SJSA1 (cell line): ENCODE results near the gene SYCP2L. TPM values are rescaled to one million over a fixed set of nuclear protein-coding genes. Genes with fewer than 3 reads are reported as not detected.
"Not testable (repeated sequence)": the region's sequence is repeated elsewhere in the genome, so short reads cannot be mapped to it uniquely, and the experiment has no call there.

Experiments
- DNase-seq, 2 experiments: peaks; one replicate each; pipeline ENCODE4 v3.0.0-alpha.2; 2015 to 2020; ENCODE audit warnings: low spot score in 2 of 2, low read depth in 1 of 2
- H3K27ac ChIP-seq: fragments of 250-450 bp; sonication (Bioruptor Pico); 2 replicates; pipeline ENCODE4 v1.5.1; 2020; ENCODE audit warnings: mild to moderate bottlenecking, moderate library complexity
- H3K27me3 ChIP-seq: fragments of 250-450 bp; sonication (Bioruptor Pico); replicated peaks from 2 replicates; pipeline ENCODE4 v1.5.1; 2020; ENCODE audit warnings: mild to moderate bottlenecking, moderate library complexity
- H3K36me3 ChIP-seq: fragments of 250-450 bp; sonication (Bioruptor Pico); 2 replicates; pipeline ENCODE4 v1.5.1; 2020; ENCODE audit warnings: mild to moderate bottlenecking
- H3K4me1 ChIP-seq: fragments of 250-450 bp; sonication (Bioruptor Pico); replicated peaks from 2 replicates; pipeline ENCODE4 v1.6.1; 2021; ENCODE audit warnings: mild to moderate bottlenecking
- H3K4me3 ChIP-seq: fragments of 250-450 bp; sonication (Bioruptor Pico); 2 replicates; pipeline ENCODE4 v1.5.1; 2020; ENCODE audit warnings: mild to moderate bottlenecking
- H3K9me3 ChIP-seq: fragments of 250-450 bp; sonication (Bioruptor Pico); replicated peaks from 2 replicates; pipeline ENCODE4 v1.5.1; 2020; ENCODE audit warnings: mild to moderate bottlenecking
- total RNA-seq: library from RNA; depleted of rRNA; stranded (reverse); fragments of >200 nt; shearing (Covaris generic); gene quantifications from 2 replicates; pipeline ENCODE4 v1.2.3, GENCODE V29; 2014

Gene SYCP2L
- total RNA-seq, 1 experiment from 2014 or later, result 1.0 TPM

DNA sequence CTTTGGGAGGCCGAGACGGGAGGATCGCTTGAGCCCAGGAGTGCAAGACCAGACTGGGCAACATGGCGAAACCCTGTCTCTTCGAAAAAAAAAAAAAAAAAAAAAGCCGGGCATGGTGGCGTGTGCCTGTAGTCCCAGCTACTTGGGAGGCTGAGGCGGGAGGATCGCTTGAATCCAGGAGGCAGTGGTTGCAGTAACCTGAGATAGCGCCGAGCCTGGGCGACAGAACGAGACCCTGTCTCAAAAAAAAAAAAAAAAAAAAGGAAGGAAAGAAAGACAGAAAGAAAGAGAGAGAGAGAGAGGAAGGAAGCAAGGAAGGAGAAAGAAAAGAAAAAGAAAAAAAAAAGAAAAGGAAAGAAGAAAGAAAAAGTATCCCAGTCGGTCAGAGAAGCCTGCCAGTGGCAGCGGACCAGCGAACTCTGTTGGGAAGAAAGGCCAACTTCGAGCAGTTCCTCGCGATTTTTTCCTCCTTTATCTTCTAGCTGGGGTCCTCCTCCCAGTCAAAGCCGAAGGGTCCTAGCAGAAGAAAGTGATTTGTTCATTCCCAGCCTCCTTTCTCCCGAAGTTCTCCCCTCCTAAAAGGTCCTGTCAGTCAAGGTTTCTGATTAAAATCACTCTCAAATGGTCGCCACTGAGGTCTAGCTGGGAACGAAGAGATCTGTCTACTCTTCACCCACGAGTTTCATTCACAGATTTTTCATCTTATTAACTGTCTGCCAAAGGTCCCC, 2.4 kb upstream of the SYCP2L start:
- H3K27ac ChIP-seq, result no peak overlapping the region
- no peak for DNase-seq
- H3K27me3 ChIP-seq, result peaks cover 5% of the 10 kb centered on the region
- H3K4me1 ChIP-seq, result no peaks in the 10 kb centered on the region
- H3K9me3 ChIP-seq, result no peaks in the 10 kb centered on the region; the same call in 1 of the 2 replicates
- no peak overlapping the region for H3K4me3 ChIP-seq
- no peaks in the 10 kb centered on the region for H3K36me3 ChIP-seq

DNA sequence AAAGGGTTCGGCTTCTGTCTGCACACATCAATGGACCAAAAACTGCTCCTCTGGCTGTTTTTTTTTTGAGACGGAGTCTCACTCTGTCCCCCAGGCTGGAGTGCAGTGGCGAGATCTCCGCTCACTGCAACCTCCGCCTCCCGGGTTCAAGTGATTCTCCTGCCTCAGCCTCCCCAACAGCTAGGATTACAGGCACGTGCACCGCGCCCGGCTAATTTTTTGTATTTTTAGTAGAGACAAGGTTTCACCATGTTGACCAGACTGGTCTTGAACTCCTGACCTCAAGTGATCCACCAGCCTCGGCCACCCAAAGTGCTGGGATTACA, 524 bp upstream of the SYCP2L start:
- H3K4me3 ChIP-seq, result peak overlapping the region; percentile 41

DNA sequence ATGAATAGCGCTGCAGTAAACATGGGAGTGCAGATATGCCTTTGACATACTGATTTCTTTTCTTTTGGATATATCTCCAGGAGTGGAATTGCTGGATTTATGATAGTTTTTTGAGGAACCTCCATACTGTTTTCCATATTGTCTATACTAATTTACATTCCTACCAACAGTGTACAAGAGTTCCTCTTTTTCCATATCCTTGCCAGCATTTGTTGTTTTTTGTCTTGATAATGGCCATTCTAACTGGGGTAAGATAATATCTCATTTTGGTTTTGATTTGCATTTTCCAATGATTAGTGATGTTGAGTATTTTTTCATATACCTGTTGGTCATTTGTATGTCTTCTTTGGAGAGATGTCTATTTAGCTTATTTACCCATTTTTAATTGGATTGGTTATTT, 3.3 kb downstream of the SYCP2L start:
- Histone ChIP-seq H3K27ac (no peak overlapping the region), H3K27me3 (no peaks in the 10 kb centered on the region), H3K36me3 (no peaks in the 10 kb centered on the region; the same call in 1 of the 2 replicates), H3K4me3 (no peak overlapping the region), H3K4me1 (no peaks in the 10 kb centered on the region), H3K9me3 (no peaks in the 10 kb centered on the region)
- no peak for DNase-seq

More for the DNA sequence above, 524 bp upstream of the SYCP2L start:
- not testable (repeated sequence) for H3K36me3 ChIP-seq, H3K27me3 ChIP-seq, H3K4me1 ChIP-seq, H3K9me3 ChIP-seq, DNase-seq
- 0 out of 2 replicates have a peak overlapping the region, but pooled peaks have one; percentile 0 for H3K27ac ChIP-seq

DNA sequence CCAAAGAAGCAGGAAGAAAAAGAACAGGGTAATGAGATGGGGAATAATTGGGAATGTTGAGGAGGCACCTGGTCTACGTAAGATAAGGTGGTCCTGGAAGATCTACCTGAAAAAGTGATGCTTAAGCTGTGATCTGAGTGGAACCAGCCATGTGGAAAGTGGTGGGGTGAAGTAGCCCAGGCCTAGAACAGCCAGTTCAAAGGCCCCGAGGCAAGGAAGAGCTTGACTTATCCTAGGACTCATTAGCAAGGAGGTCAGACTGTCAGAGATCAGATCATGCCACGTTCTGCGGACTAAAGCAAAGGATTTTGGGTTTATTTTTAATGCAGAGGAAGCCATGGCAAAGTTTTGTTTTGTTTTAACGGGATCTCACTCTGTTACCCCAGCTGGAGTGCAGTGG, 5.1 kb downstream of the SYCP2L start:
- Histone ChIP-seq H3K27me3 (no peaks in the 10 kb centered on the region), H3K4me1 (no peaks in the 10 kb centered on the region), H3K9me3 (no peaks in the 10 kb centered on the region), H3K36me3 (no peaks in the 10 kb centered on the region; the same call in 1 of the 2 replicates), H3K27ac (no peak overlapping the region), H3K4me3 (no peak overlapping the region)
- no peak for DNase-seq

DNA sequence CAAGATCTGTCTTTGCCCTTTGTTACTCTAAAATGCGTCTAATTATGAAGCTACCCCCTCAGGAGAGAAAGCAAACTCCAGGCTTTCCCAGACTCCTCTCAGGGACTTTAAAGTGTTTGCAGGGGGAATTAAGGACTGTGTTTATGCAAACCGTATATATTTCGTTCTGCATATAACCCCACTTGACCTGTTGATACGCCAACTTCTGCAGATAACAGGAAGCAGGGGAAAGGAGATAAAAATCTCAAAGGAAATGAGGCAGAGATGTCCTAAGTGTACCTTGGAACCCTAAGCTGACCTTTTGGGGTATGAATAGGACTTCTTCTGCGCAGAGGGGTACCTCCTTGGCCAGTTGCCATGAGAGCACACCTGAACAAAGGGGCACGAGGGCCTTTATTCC, 8.1 kb downstream of the SYCP2L start:
- no peaks in the 10 kb centered on the region for H3K27me3 ChIP-seq
- no peaks in the 10 kb centered on the region; the same call in 1 of the 2 replicates for H3K36me3 ChIP-seq
- H3K27ac ChIP-seq, result no peak overlapping the region
- no peak for DNase-seq
- no peaks in the 10 kb centered on the region for H3K9me3 ChIP-seq
- H3K4me3 ChIP-seq, result no peak overlapping the region
- H3K4me1 ChIP-seq, result no peaks in the 10 kb centered on the region

DNA sequence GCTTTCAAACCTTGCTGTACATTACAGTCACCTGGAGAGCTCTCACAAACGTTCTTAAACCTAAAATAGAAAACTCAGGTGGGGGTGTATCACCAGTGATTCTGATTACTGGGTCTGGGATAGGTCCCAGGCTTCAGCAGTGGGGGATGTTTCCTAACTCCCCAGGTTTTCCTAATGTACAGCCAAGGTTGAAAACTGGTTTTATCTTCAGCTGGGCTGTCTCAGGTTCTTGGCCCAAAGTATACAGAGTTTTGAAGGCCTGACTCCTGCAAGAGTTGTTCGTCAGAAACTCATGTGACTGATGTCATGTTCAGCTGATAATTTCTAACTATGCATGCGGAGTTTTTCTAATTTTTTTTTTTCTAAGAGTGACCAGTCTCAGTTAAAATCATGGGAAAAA, 9.8 kb downstream of the SYCP2L start:
- H3K27me3 ChIP-seq, result no peaks in the 10 kb centered on the region
- H3K4me3 ChIP-seq, result no peak overlapping the region
- no peaks in the 10 kb centered on the region for H3K9me3 ChIP-seq
- H3K27ac ChIP-seq, result no peak overlapping the region
- no peak for DNase-seq
- no peaks in the 10 kb centered on the region for H3K4me1 ChIP-seq
- no peaks in the 10 kb centered on the region for H3K36me3 ChIP-seq

DNA sequence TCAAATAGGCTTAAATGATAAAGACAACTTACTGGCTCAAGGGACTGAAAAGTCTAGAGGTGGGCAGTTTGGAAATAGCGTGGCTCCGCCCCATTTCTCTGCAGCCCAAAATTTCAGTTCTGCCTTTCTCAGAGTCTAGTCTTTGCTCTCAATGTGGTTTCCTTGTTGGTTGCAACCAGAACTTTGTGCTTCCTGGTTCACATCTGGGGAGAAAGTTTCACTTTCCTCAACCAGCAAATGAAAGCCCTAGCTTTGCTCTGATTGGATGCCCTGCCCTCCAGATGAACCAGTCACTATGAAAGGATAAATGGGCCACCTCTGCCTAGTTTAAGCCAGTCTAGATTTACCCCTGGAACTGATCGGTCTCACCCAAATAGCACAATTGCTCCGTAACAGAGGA, 14.9 kb downstream of the SYCP2L start:
- Histone ChIP-seq H3K27me3 (no peaks in the 10 kb centered on the region), H3K36me3 (no peaks in the 10 kb centered on the region), H3K4me3 (no peak overlapping the region), H3K9me3 (no peaks in the 10 kb centered on the region), H3K27ac (no peak overlapping the region), H3K4me1 (no peaks in the 10 kb centered on the region)
- DNase-seq, result no peak

DNA sequence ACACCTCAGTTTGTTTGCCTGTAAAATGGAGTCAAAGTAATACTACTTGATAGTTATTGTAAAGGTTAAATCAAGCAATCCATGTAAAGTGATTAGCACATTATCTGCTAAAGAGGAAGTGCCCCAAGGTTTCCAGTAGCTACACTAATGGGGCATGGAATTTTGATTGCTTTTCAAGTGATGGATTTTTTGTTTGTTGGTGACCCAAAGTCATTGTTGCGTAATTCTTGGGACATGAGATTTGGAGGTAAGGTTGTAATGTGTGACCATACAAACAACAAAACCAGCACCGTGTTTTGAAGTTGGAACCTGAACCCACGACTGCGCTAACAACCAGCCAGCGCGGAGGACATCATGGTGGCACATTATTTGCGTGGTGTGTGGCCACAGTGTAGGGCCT, 17.2 kb downstream of the SYCP2L start:
- DNase-seq, result no peak
- no peak overlapping the region for H3K4me3 ChIP-seq

DNA sequence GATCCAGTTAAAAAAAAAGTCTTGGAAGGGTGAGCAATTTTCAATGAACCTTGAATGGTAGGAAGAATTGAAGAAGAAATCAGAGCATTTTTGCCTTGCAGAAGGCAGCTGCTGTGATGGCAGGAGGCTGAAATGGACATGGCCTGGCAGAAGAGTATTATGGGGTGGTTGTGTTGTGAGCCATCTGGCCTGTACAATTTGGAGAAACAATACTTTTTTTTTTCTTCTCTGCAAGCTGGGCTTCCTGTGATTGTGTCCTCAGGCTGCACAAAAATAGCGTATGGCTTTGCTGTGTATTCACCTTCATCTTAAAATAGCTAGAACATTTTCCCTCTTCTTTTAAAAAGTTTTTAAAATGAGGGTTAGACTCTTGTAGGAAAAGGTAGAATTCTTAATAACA, 21.4 kb downstream of the SYCP2L start:
- Histone ChIP-seq H3K4me3 (no peak overlapping the region), H3K36me3 (no peaks in the 10 kb centered on the region), H3K27ac (no peak overlapping the region), H3K27me3 (no peaks in the 10 kb centered on the region), H3K4me1 (no peaks in the 10 kb centered on the region), H3K9me3 (no peaks in the 10 kb centered on the region)
- no peak for DNase-seq

More for the DNA sequence above, 17.2 kb downstream of the SYCP2L start:
- Histone ChIP-seq H3K36me3 (no peaks in the 10 kb centered on the region), H3K27me3 (no peaks in the 10 kb centered on the region), H3K9me3 (no peaks in the 10 kb centered on the region), H3K27ac (no peak overlapping the region), H3K4me1 (no peaks in the 10 kb centered on the region)

DNA sequence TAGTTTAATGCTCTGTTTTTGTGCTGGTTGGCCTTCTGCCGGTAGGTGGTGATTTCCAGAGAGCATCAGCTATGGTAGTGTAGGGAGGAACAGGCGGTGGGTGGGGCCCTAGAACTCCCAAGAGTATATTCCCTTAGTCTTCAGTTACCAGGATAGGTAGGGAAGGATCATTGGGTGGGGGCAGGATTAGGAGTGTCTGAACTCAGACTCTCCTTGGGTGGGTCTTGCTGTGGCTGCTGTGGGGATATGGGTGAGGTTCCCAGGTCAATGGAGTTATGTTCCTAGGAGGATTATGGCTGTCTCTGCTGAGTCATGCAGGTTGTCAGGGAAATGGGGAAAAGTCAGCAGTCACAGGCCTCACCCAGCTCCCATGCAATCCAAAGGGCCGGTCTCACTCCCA, 32.7 kb downstream of the SYCP2L start:
- not testable (repeated sequence) for H3K9me3 ChIP-seq, H3K27me3 ChIP-seq, H3K4me1 ChIP-seq, H3K4me3 ChIP-seq, H3K27ac ChIP-seq, DNase-seq, H3K36me3 ChIP-seq

DNA sequence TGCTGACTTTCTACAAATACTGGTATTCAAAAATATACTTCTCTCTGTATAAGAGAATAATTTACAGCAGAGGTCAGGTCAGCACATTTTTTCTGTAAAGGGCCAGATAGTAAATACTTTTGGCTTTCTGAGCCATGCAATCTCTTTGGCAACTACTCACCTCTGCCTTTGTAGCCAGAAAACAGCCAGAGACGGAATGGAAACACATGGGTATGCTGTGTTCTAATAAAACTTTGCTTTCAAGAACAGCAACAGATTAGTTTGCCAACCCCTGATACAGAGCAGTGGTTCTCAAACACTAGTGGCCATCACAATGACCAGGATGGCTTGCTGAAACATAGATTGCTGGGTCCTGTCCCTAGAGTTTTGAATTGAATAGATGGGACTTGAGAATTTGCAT, 46.3 kb downstream of the SYCP2L start:
- no peak for DNase-seq
- Histone ChIP-seq H3K9me3 (no peaks in the 10 kb centered on the region), H3K4me1 (no peaks in the 10 kb centered on the region), H3K4me3 (no peak overlapping the region), H3K36me3 (no peaks in the 10 kb centered on the region), H3K27ac (no peak overlapping the region), H3K27me3 (no peaks in the 10 kb centered on the region)

DNA sequence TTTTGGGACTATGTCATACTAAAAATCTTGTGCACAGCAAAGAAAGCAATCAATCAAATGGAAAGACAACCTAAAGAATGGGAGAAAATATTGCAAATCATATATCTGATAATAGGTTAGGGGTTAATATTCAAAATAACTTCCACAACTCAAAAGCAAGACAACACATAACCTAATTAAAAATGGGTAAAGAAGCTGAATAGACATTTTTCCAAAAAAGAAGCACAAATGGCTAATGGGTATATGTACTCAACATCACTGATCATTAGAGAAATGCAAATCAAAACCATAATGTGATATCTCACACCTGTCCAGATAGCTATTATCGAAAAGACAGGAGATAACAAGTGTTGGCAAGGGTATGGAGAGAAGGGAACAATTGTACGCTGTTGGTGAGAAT, 53.0 kb downstream of the SYCP2L start:
- no peaks in the 10 kb centered on the region for H3K4me1 ChIP-seq
- H3K27ac ChIP-seq, result no peak overlapping the region
- H3K36me3 ChIP-seq, result no peaks in the 10 kb centered on the region
- no peak overlapping the region for H3K4me3 ChIP-seq
- no peaks in the 10 kb centered on the region for H3K27me3 ChIP-seq
- no peaks in the 10 kb centered on the region for H3K9me3 ChIP-seq
- DNase-seq, result no peak

DNA sequence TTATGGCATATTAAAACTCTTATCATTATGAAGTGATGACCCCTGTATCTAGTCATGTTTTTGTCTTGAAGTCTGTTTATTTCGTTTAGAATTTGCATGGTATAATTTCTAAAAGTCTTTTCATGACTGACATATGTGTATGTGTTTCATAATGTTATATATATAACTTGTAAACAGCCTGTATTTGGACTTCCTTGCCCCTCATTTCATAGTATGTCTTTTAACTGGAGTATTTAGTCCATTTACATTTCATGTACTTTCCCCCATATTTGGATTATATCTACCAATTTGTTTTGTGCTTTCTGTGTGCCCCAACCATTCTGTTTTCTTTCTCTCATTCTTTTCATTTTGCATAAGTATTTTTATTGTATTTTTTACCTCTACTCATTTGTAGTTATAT, 59.0 kb downstream of the SYCP2L start:
- no peak overlapping the region for H3K4me3 ChIP-seq
- no peaks in the 10 kb centered on the region for H3K9me3 ChIP-seq
- no peaks in the 10 kb centered on the region for H3K4me1 ChIP-seq
- H3K27ac ChIP-seq, result no peak overlapping the region
- H3K36me3 ChIP-seq, result no peaks in the 10 kb centered on the region
- no peak for DNase-seq
- no peaks in the 10 kb centered on the region for H3K27me3 ChIP-seq

DNA sequence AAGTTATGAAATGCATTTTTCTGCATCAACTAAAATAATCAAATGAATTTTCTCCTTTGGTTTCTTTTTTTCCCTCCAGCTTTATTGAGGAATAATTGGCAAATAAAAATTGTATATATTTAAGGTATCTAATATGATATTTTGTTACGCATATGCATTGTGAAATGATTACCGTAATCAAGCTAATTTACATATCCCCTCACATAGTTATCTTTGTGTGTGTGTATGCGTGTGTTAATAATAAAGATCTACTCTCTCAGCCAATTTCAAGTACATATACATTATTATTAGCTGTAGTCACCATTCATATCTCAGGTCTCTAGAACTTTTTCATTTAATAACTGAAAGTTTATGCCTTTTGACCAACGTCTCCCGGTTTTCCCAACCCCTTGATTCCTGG, 61.1 kb downstream of the SYCP2L start:
- H3K36me3 ChIP-seq, result no peaks in the 10 kb centered on the region
- H3K27ac ChIP-seq, result no peak overlapping the region
- peaks cover 15% of the 10 kb centered on the region for H3K4me1 ChIP-seq
- no peak for DNase-seq
- no peaks in the 10 kb centered on the region for H3K9me3 ChIP-seq
- H3K4me3 ChIP-seq, result no peak overlapping the region
- no peaks in the 10 kb centered on the region for H3K27me3 ChIP-seq
